K562 (cell line): Measurements from ENCODE around the gene HYAL3. TPM values are rescaled to one million over a fixed set of nuclear protein-coding genes. Genes with fewer than 3 reads are reported as not detected.

ENCODE experiments used
- ATAC-seq: fragments of 200-7000 bp; cut with Tn5 transposase; 3 replicates; pipeline ENCODE4 v1.9.1; 2020; ENCODE audit warnings: moderate library complexity
- BruUV-seq: library from RNA; stranded (reverse); fragments of 400-500 nt; replicated peaks from 2 replicates; lab custom pipeline; 2021; lab: Mats Ljungman, UMichigan
- CTCF ChIA-PET: fragments of 300-600 bp; formaldehyde crosslinking; extraction: SDS; loops from one replicate; lab custom pipeline; 2021; ENCODE audit warnings: low intra/inter-chr PET ratio; lab: Yijun Ruan, JAX
- POLR2A ChIA-PET: fragments of 300-600, 350-650 bp; sonication (Branson Sonifier 250); formaldehyde crosslinking; extraction: SDS; loops from one replicate; lab custom pipeline; 2021; ENCODE audit warnings: antibody characterized with exemption, inconsistent platforms; lab: Yijun Ruan, JAX
- DNase-seq, 4 experiments: peaks; one replicate each; pipeline versions ENCODE4 v3.0.0 to v3.0.0-alpha.2; 2011 to 2018; ENCODE audit warnings: low spot score in 3 of 4, mixed read lengths in 3 of 4; ENCODE audit errors: extremely low read depth in 1 of 4
- FAIRE-seq: peaks from 2 replicates; lab custom pipeline; 2011; peaks lifted over from hg19 to GRCh38; lab: Jason Lieb, UNC
- H2AFZ ChIP-seq: 2 replicates; pipeline ENCODE4 v1.6.0; 2011; ENCODE audit warnings: low read depth, low read length, control low read depth, inconsistent platforms
- H3K27ac ChIP-seq: fragments of 200-600 bp; 3 replicates; pipeline ENCODE4 v1.8.0; 2011; ENCODE audit warnings: low read depth, mild to moderate bottlenecking, control low read depth, inconsistent platforms, low read length, moderate library complexity, mixed read lengths; ENCODE audit errors: extremely low read depth
- H3K27me3 ChIP-seq, 2 experiments: fragments of 300-600 bp in 1 of 2; 2 replicates in 1 of 2; 3 replicates in 1 of 2; pipeline versions ENCODE4 v1.6.0 to v1.8.0; 2011; ENCODE audit warnings: inconsistent platforms in 2 of 2, low read length in 2 of 2, mild to moderate bottlenecking in 1 of 2, mixed read lengths in 1 of 2, moderate library complexity in 1 of 2; ENCODE audit not compliant: control insufficient read depth in 2 of 2, insufficient read depth in 2 of 2
- H3K36me3 ChIP-seq: fragments of 300-600 bp; 3 replicates; pipeline ENCODE4 v1.8.0; 2011; ENCODE audit warnings: mild to moderate bottlenecking, low read length, inconsistent platforms; ENCODE audit not compliant: control insufficient read depth, insufficient read depth
- H3K4me1 ChIP-seq, 2 experiments: fragments of 200-600 bp in 1 of 2; replicated peaks in 1 of 2; 2 replicates in 1 of 2; 3 replicates in 1 of 2; pipeline versions ENCODE4 v1.5.1 to v1.8.0; 2011; ENCODE audit warnings: inconsistent platforms in 2 of 2, low read length in 2 of 2, mild to moderate bottlenecking in 1 of 2, mixed read lengths in 1 of 2, moderate library complexity in 1 of 2; ENCODE audit not compliant: control insufficient read depth in 2 of 2, insufficient read depth in 2 of 2
- H3K4me2 ChIP-seq: 2 replicates; pipeline ENCODE4 v1.6.1; 2011; ENCODE audit warnings: low read length, control low read depth, inconsistent platforms, mixed read lengths; ENCODE audit not compliant: insufficient read depth
- H3K4me3 ChIP-seq: fragments of 200-600 bp; sonication (generic), shearing (Covaris generic); 2 replicates; pipeline ENCODE4 v1.5.1; 2016; ENCODE audit warnings: control low read depth, inconsistent platforms
- H3K79me2 ChIP-seq: fragments of 200-600 bp; 3 replicates; pipeline ENCODE4 v1.8.0; 2011; ENCODE audit warnings: low read length, inconsistent platforms; ENCODE audit not compliant: control insufficient read depth, insufficient read depth
- H3K9ac ChIP-seq, 2 experiments: 2 replicates each; pipeline versions ENCODE4 v1.6.0 to v1.6.1; 2011; ENCODE audit warnings: low read depth in 2 of 2, low read length in 2 of 2, control low read depth in 1 of 2, inconsistent platforms in 1 of 2, mild to moderate bottlenecking in 1 of 2, mixed read lengths in 1 of 2; ENCODE audit not compliant: insufficient read depth in 1 of 2
- H3K9me1 ChIP-seq: one replicate; pipeline ENCODE4 v1.6.0; 2011; ENCODE audit warnings: inconsistent platforms, mild to moderate bottlenecking, low read length, moderate library complexity; ENCODE audit not compliant: control insufficient read depth, insufficient read depth
- H3K9me3 ChIP-seq: replicated peaks from 2 replicates; pipeline ENCODE4 v1.5.1; 2011; ENCODE audit warnings: low read depth, low read length, inconsistent platforms; ENCODE audit not compliant: control insufficient read depth, insufficient read depth
- H4K20me1 ChIP-seq: replicated peaks from 2 replicates; pipeline ENCODE4 v1.6.1; 2011; ENCODE audit warnings: low read length, inconsistent platforms, mixed read lengths; ENCODE audit not compliant: control insufficient read depth, insufficient read depth
- CREM ChIP-seq: IDR thresholded peaks from 2 replicates; pipeline ENCODE4 v1.6.1; 2014; ENCODE audit warnings: antibody characterized with exemption, low read depth
- NEUROD1 ChIP-seq: fragments of 150-350 bp; IDR thresholded peaks from 2 replicates; pipeline ENCODE4 v1.6.1; 2014; ENCODE audit warnings: borderline replicate concordance, low read length, low read depth; ENCODE audit not compliant: partially characterized antibody
- PPARD ChIP-seq: fragments of 250-450 bp; sonication (Bioruptor Pico); IDR thresholded peaks from 2 replicates; pipeline ENCODE4 v1.8.0; 2022; ENCODE audit warnings: inconsistent platforms, mild to moderate bottlenecking, moderate library complexity
- XRCC3 ChIP-seq: fragments of 450-650 bp; IDR thresholded peaks from 2 replicates; pipeline ENCODE4 v1.6.1; 2017; ENCODE audit warnings: mild to moderate bottlenecking, moderate library complexity
- ZEB2 ChIP-seq: fragments of 450-650 bp; IDR thresholded peaks from 2 replicates; pipeline ENCODE4 v1.6.1; 2016
- ZFP1 ChIP-seq: fragments of 450-650 bp; formaldehyde crosslinking; IDR thresholded peaks from 2 replicates; pipeline ENCODE4 v1.4.0; 2020; ENCODE audit warnings: mild to moderate bottlenecking, mixed read lengths
- ZFP36 ChIP-seq: fragments of 150-350 bp; IDR thresholded peaks from 2 replicates; pipeline ENCODE4 v1.6.1; 2018; ENCODE audit warnings: low read length, low read depth; ENCODE audit not compliant: partially characterized antibody
- ZNF644 ChIP-seq: fragments of 200-800 bp; sonication (Bioruptor generic); IDR thresholded peaks from 2 replicates; pipeline ENCODE4 v1.6.1; 2016; ENCODE audit warnings: low read depth, missing genetic modification characterization, missing compliant biosample characterization
- ZNF76 ChIP-seq: fragments of 250-450 bp; sonication (Bioruptor Pico); IDR thresholded peaks from 2 replicates; pipeline ENCODE4 v1.4.0; 2020; ENCODE audit warnings: mild to moderate bottlenecking, moderate library complexity, borderline replicate concordance
- WGBS: fragments of 100-300 bp; shearing (Covaris generic); methylation state at CpG from one replicate; pipeline ENCODE4 v1.1.6; 2016; ENCODE audit warnings: low coverage, mixed read lengths; ENCODE audit not compliant: insufficient coverage; ENCODE audit errors: missing lambda C conversion rate; 5-methylcytosine and 5-hydroxymethylcytosine counted together
- in situ Hi-C: fragments of 300-500 bp; cut with MboI; formaldehyde crosslinking; loops from 4 replicates; pipeline ENCODE4 v1.15.0; 2018; ENCODE audit warnings: inconsistent platforms, mixed read lengths
- intact Hi-C: fragments of 100-400 bp; cut with micrococcal nuclease; formaldehyde crosslinking; loops from 2 replicates; pipeline ENCODE4 v1.14.2; 2022
- polyA plus RNA-seq, 8 experiments: library from polyadenylated mRNA; depleted of rRNA in 4 of 8; stranded (reverse) in 5 of 8; unstranded in 3 of 8; fragments of >200 nt; fragmentation: Nextera tagmentation in 2 of 8; fragmentation: Illumina TruSeq in 1 of 8; extraction: Ambion mirVana in 2 of 8; extraction: Trizol in 1 of 8; gene quantifications; 2 replicates each; pipeline versions ENCODE4 v1.2.1 to v1.2.3, GENCODE V29; 2011 to 2014; ENCODE audit warnings: inconsistent platforms in 1 of 8, missing spikeins in 1 of 8
- total RNA-seq, 7 experiments: library from RNA; depleted of rRNA in 6 of 7; stranded (reverse); fragments of >200 nt in 6 of 7; fragmentation: Illumina TruSeq in 2 of 7; extraction: Trizol in 2 of 7; gene quantifications; 2 replicates each; pipeline versions ENCODE4 v1.2.1 to v1.2.3, GENCODE V29; 2011 to 2021; ENCODE audit warnings: low replicate concordance in 1 of 7
- TF ChIP-seq, protein P1 (sequence below): fragments of 450-650 bp; IDR thresholded peaks from 2 replicates; pipeline ENCODE4 v1.6.1; 2017; ENCODE audit warnings: mild to moderate bottlenecking, moderate library complexity
- TF ChIP-seq, protein P2 (sequence below): fragments of 450-650 bp; IDR thresholded peaks from 2 replicates; pipeline ENCODE4 v1.6.1; 2016; ENCODE audit warnings: mild to moderate bottlenecking
- TF ChIP-seq, protein P3 (sequence below): fragments of 450-650 bp; IDR thresholded peaks from 2 replicates; pipeline ENCODE4 v1.6.1; 2016
- TF ChIP-seq, protein P4 (sequence below), 2 experiments: fragments of 450-650 bp; conservative IDR thresholded peaks; 2 replicates each; pipeline ENCODE4 v1.6.1; 2017; ENCODE audit warnings: mild to moderate bottlenecking in 2 of 2, moderate library complexity in 2 of 2
- TF ChIP-seq, protein P5 (sequence below): fragments of 450-650 bp; formaldehyde crosslinking; conservative IDR thresholded peaks from 2 replicates; pipeline ENCODE4 v1.4.0; 2022; ENCODE audit warnings: mild to moderate bottlenecking, missing genetic modification characterization

The HYAL3 gene
- total and polyA plus RNA-seq, 9 of the 15 experiments (the other 6 are each of a cell fraction or from before 2014, with no cell fraction given): 0.38 to 9.1 (median 6.8) TPM

DNA sequence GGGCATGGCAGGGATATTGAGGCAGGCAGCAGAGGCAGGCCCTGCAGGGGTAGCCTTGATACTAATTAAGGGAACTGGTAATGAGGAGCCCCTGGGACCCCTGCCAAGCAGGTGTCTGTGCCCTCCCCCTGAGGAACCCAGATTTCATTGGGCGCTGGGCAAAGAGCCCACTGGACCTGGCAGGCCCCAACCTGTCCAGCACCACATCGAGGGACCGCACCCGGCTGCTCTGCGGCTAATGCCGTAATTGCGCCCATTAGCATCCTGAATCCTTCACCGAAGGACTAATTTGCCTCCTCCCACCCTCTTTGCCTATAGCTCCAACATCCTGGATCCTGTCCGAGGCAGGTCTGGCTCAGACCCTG, 44.0 kb downstream of the HYAL3 start:
- Histone ChIP-seq H3K9me3 (peaks cover 4% of the 10 kb centered on the region; the same call in 1 of the 2 replicates), H3K4me3 (no peak overlapping the region), H3K79me2 (no peaks in the 10 kb centered on the region; the same call in 2 of the 3 replicates), H3K9me1 (no peaks in the 10 kb centered on the region), H3K27me3 (no peaks in the 10 kb centered on the region), H3K4me2 (no peak overlapping the region), H4K20me1 (no peaks in the 10 kb centered on the region), H3K9ac (peak overlapping the region in 1 of 2 experiments; percentile 17; a peak in 1 of 4 replicates), H2AFZ (no peak overlapping the region), H3K36me3 (peaks cover 30% of the 10 kb centered on the region; the same call in 2 of the 3 replicates), H3K27ac (no peak overlapping the region), H3K4me1 (peaks cover 0 to 31% of the 10 kb centered on the region in 2 experiments; a peak in 2 of 5 replicates)
- in situ Hi-C loops (no loop called here), intact Hi-C loops (no loop called here)
- TF ChIP-seq, protein P1, sequence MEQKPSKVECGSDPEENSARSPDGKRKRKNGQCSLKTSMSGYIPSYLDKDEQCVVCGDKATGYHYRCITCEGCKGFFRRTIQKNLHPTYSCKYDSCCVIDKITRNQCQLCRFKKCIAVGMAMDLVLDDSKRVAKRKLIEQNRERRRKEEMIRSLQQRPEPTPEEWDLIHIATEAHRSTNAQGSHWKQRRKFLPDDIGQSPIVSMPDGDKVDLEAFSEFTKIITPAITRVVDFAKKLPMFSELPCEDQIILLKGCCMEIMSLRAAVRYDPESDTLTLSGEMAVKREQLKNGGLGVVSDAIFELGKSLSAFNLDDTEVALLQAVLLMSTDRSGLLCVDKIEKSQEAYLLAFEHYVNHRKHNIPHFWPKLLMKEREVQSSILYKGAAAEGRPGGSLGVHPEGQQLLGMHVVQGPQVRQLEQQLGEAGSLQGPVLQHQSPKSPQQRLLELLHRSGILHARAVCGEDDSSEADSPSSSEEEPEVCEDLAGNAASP: no peak
- TF ChIP-seq, protein P2, sequence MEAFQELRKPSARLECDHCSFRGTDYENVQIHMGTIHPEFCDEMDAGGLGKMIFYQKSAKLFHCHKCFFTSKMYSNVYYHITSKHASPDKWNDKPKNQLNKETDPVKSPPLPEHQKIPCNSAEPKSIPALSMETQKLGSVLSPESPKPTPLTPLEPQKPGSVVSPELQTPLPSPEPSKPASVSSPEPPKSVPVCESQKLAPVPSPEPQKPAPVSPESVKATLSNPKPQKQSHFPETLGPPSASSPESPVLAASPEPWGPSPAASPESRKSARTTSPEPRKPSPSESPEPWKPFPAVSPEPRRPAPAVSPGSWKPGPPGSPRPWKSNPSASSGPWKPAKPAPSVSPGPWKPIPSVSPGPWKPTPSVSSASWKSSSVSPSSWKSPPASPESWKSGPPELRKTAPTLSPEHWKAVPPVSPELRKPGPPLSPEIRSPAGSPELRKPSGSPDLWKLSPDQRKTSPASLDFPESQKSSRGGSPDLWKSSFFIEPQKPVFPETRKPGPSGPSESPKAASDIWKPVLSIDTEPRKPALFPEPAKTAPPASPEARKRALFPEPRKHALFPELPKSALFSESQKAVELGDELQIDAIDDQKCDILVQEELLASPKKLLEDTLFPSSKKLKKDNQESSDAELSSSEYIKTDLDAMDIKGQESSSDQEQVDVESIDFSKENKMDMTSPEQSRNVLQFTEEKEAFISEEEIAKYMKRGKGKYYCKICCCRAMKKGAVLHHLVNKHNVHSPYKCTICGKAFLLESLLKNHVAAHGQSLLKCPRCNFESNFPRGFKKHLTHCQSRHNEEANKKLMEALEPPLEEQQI: no peak
- TF ChIP-seq ZEB2: no peak
- TF ChIP-seq ZFP1 (CRISPR knock-in tag): no peak
- TF ChIP-seq PPARD: no peak
- TF ChIP-seq ZNF76 (CRISPR knock-in tag): no peak
- TF ChIP-seq, protein P3, sequence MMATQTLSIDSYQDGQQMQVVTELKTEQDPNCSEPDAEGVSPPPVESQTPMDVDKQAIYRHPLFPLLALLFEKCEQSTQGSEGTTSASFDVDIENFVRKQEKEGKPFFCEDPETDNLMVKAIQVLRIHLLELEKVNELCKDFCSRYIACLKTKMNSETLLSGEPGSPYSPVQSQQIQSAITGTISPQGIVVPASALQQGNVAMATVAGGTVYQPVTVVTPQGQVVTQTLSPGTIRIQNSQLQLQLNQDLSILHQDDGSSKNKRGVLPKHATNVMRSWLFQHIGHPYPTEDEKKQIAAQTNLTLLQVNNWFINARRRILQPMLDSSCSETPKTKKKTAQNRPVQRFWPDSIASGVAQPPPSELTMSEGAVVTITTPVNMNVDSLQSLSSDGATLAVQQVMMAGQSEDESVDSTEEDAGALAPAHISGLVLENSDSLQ: no peak
- no peak for TF ChIP-seq ZFP36
- no peak for TF ChIP-seq XRCC3
- TF ChIP-seq CREM: no peak
- TF ChIP-seq, protein P4, sequence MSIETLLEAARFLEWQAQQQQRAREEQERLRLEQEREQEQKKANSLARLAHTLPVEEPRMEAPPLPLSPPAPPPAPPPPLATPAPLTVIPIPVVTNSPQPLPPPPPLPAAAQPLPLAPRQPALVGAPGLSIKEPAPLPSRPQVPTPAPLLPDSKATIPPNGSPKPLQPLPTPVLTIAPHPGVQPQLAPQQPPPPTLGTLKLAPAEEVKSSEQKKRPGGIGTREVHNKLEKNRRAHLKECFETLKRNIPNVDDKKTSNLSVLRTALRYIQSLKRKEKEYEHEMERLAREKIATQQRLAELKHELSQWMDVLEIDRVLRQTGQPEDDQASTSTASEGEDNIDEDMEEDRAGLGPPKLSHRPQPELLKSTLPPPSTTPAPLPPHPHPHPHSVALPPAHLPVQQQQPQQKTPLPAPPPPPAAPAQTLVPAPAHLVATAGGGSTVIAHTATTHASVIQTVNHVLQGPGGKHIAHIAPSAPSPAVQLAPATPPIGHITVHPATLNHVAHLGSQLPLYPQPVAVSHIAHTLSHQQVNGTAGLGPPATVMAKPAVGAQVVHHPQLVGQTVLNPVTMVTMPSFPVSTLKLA (conservative IDR thresholded peaks at IDR 0.05): no peak
- no peak for TF ChIP-seq NEUROD1
- TF ChIP-seq, protein P5, sequence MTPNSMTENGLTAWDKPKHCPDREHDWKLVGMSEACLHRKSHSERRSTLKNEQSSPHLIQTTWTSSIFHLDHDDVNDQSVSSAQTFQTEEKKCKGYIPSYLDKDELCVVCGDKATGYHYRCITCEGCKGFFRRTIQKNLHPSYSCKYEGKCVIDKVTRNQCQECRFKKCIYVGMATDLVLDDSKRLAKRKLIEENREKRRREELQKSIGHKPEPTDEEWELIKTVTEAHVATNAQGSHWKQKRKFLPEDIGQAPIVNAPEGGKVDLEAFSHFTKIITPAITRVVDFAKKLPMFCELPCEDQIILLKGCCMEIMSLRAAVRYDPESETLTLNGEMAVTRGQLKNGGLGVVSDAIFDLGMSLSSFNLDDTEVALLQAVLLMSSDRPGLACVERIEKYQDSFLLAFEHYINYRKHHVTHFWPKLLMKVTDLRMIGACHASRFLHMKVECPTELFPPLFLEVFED: no peak
- TF ChIP-seq ZNF644 (tag): no peak
- ChIA-PET POLR2A (no interaction called here), CTCF (no interaction called here)
- FAIRE-seq: no peak
- no peak for DNase-seq
- BruUV-seq: no TSS peak
- no peak for ATAC-seq
- WGBS: 93% methylated on average over 6 of the region's 9 CpGs
